ENCODE data around the gene NCOA6.
A peak's percentile ranks its signal among the peaks of the same experiment; 100 is the strongest.

Gene NCOA6

DNA sequence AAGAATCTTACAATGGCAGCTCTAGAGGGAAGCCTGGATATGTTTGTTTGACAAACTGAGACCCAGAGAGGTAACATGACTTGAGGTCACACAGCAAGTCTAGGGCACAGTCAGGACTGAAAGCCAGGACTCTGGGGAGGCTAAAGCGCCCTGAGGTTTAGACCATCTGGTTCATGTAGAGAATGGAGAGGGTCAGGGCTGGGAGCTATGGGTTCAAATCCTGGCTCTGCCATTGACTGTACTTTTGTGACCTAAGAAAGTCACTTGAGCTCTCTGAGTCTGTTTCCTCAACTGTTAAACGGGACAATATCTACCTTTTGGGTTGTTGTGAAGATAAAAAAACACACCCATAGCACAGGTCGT is 122.4 kb downstream of the NCOA6 start:
- DNase-seq: no peak

DNA sequence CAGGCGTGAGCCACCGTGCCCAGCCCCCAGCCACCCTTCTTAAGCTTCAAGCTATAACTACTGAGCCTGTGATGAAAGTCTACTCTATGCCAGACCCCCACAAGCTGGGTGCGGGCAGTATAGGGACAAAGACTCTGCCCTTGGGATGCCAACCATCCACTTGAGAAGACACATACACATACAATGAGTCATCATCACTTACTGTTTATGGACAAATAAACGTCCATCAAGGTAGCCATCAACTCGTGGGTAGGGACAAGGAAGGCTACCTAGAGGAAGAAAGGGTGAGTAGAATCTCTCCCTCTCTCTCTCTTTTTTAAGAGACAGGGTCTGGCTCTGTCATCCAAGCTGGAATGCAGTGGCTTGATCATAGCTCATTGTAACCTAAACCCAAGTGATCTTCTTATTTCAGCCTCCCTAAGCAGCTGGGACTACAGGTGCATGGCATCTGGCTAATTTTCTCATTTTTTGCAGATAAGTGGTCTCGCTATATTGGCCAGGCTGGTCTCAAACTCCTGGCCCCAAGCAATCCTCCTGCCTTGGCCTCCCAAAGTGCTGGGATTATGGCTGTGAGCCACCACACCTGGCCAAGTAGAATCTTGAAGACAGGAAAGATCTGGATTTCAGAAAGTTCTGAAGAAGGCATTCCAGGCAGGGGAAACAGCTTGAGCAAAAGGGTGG is 123.9 kb downstream of the NCOA6 start:
- no peak for DNase-seq

DNA sequence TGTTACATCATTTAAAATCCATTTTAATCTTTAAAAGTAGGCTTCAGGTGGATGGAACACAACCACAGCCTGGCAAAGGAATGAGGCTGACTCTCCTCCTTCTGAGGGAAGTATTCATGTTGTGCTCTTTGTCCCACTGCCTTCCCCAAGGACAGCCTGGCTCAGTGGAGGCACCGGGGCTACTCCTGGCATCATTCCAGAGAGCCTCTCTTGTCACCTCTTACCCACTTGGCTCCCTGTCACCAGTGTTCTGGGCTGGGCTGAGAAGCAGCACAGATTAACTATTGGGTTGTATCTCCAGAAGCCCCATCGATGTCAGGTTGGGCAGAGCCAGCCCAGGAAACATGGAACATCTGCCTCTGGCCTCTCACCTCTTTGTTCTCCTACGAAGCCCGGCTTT is 132.0 kb downstream of the NCOA6 start:
- DNase-seq: no peak

DNA sequence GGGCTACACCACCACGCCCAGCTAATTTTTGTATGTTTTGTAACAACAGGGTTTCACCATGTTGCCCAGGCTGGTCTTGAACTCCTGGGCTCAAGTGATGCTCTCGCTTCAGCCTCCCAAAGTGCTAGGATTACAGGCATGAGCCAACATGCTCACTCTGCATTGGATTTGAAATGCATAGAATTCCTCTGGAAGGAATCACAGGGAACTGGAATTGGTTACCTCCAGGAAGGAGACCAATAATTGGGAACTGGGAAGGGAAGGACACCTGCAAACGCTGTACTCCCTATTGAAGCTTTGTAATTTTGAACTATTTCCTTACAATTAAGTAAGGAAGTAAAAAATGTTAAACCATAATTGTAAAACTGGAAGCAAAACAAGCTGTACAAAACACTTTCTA is 133.6 kb downstream of the NCOA6 start:
- DNase-seq: no peak

DNA sequence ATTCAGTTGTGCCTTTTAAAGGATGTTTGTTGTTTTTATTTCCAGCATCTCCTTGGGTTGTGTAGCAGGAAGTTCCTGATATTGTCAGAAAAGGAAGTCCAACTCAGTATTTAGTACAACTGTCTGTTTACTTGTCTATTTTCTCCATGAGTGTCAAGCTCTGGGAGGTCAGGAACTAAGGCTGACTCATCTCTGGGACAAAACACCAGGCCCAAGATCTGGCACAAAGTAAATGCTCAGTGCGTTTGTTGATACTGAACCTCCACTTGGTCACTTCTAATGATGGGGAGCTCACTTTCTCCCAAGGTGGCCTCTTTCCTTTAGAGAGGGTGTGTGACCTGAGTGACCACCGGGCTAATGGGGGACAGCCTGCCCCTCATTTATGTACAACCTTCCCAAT is 136.0 kb downstream of the NCOA6 start:
- no peak for DNase-seq

DNA sequence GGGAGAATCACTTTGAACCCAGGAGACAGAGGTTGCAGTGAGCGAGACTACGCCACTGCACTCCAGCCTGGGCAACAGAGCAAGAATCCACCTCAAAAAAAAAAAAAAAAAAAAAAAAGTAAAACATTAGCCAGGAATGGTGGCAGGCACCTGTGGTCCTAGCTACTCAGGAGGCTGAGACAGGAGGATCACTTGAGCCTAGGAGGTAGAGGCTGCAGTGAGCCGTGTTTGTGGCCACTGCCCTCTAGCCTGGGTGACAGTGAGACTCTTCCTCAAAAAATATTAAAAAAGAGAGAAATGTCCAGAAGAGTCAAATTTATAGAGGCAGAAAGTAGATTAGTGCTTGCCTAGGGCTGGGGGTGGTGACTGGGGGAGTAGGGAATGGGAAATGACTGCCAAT is 141.8 kb downstream of the NCOA6 start:
- DNase-seq: no peak

DNA sequence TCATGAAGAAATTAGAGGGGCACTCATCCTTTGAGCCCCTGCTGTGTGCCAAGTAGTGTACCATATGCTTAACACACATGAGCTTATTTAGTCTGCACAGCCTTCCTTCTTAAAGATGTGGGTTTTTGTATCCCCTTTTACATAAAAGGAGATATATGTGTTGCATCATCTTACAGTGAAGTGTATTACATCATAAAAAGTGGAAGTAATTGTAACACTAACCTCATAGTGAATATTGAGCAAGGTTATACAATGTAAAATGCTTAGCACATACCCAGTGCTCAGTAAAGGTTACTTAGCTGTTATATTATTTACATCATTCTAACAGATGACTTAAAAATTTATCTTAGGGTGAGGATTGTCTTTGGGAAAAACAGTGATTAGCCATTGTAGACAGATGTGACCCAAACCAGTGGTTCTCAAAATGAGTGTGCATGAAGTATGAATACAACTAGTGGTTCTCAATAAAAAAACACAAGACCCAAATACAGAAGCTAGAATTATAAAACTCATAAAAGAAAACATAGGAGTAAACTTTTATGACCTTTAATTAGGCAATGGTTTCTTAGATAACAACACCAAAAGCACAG is 144.8 kb downstream of the NCOA6 start:
- peak; percentile 77 for DNase-seq

DNA sequence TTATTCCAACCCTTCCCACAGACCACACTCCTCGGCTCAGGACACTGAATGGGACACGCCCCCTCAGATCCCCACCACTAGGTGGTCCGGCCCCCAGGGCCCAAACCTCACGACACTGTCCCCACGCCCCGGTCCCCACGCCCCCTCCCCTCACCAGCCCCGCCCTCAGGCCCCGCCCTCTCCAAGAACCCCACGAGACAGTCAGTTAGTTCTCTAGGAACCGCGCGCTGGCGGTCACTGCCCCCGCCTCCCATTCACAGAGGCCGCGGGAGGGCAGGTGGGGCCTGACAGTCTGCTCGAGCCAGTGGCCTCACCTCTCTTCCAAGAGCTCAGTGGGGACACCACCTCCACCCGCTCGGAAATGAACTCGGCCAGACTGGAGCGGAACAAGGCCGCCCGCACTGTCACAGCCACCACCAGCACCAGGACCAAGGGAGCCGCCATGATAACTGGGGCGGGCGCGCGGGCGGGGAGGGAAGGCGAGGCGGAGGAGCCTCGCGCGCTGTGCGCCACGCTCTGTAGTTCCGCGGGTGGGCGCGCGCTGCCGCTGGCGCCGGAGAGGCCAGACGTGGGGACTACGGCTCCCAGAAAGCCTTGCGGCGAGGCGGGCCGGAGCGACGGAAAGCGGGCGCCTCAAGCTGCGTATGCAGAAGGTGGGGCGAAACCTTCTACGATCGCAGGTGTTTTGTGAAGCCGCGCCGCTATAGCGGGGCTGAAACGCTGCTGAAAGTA is 148.6 kb downstream of the NCOA6 start, which contains the start of gene PIGU:
TSS of gene PIGU (minus strand) at position 451 of the 732 bp plus-strand sequence. CDS start at position 444, 7 bp downstream.
- peak; percentile 99 for DNase-seq

DNA sequence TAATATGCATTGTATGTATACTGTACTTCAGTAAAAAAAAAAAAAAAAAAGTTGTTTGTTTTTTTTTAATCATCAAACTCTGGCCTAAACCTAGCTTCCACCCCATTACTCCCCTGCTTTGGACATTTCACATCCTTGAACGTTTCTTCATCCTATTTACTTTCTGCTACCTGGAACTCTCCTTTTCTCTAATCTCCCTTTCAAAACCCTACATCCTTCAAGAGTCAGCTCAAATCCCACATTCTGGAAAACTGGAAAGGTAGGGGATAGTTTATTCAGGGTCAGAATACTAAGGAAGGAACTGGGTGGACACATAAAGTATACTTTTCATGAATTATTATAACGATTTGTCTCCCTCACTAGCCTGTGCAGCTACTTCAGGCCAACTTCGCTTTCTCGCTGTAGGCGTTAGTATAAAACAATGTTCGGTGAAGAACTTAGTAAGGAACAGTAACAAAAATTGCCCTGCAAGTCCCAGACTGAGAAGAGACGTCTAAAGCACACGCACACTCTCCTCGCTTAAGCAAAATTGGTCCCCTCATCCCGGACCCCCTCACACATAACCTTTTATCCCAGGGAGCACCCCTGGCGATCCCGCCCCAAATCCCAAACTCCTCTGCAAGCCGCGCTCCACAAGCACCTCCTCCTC is 149.3 kb downstream of the NCOA6 start:
- no peak for DNase-seq

DNA sequence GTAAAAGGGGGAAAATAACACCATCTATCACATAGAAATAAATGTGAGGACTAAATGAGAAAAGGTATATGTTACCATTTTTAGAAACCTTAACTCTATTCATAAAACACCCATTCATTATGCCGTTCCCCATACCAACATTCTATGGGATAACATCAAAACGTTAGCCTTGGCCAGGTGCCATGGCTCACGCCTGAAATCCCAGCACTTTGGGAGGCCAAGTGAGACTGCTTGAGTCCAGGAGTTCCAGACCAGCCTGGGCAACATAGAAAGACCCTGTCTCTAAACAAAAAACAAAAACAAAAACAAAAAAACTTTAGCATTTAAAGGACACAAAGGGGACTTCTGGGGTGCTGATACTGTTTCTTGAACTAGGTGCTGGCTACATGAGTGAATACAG is 149.9 kb downstream of the NCOA6 start:
- no peak for DNase-seq

DNA sequence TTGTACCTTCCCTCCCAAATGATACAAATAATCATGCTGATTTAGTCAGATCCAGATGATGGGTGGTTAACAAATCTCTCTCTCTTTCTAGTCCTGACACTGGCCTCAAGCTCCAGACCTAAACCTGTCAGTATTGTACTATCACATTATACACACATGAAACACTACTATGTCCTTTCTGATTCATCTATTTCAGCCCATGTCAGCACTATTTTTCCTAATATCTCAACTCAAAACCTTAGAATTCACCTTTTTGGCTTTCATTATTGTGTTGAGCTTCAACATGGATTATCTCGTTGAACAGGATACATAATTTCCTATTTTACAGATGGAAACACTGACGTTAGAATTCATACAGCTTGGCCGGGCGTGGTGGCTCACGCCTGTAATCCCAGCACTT is 152.0 kb downstream of the NCOA6 start:
- DNase-seq: no peak

DNA sequence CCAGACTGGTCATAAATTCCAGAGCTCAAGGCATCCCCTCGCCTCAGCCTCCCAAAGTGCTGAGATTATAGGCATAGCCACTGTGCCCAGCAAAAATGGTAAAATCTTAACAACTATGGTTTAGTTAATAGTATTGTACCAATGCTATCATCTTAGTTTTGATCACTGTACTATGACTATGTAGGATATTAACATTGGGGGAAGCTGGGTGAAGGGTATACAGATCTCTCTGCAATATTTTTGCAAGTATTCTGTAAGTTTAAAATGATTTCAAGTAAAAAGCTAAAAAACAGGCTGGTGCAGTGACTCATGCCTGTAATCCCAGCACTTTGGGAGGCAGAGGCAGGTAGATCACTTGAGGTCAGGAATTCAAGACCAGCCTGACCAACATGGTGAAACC is 156.4 kb downstream of the NCOA6 start:
- no peak for DNase-seq
